Smooth muscle cell (in vitro differentiated cells): ENCODE results near the gene KRT36. TPM values are rescaled to one million over a fixed set of nuclear protein-coding genes. Genes with fewer than 3 reads are reported as not detected.

ENCODE experiments used
- DNase-seq: peaks from one replicate; lab custom pipeline; 2025; ENCODE audit not compliant: unreplicated experiment; lab: John Stamatoyannopoulos, UW
- H2AFZ ChIP-seq: fragments of 200-600 bp; sonication (generic); 2 replicates; pipeline ENCODE4 v1.6.0; 2016; ENCODE audit warnings: antibody characterized with exemption, low read depth, mild to moderate bottlenecking
- H3F3A ChIP-seq: fragments of 200-600 bp; sonication (generic); 2 replicates; pipeline ENCODE4 v1.6.0; 2017; ENCODE audit warnings: antibody characterized with exemption, low read depth
- H3K27ac ChIP-seq: fragments of 200-600 bp; sonication (generic); 2 replicates; pipeline ENCODE4 v1.5.1; 2016; ENCODE audit warnings: low read depth, mild to moderate bottlenecking
- H3K27me3 ChIP-seq: fragments of 200-600 bp; sonication (generic); 2 replicates; pipeline ENCODE4 v1.6.1; 2016; ENCODE audit warnings: low read depth, mild to moderate bottlenecking
- H3K36me3 ChIP-seq: fragments of 200-600 bp; sonication (generic); 2 replicates; pipeline ENCODE4 v1.5.1; 2016; ENCODE audit warnings: low read depth
- H3K4me1 ChIP-seq: fragments of 200-600 bp; sonication (generic); 2 replicates; pipeline ENCODE4 v1.5.1; 2016; ENCODE audit warnings: low read depth
- H3K4me2 ChIP-seq: fragments of 200-600 bp; sonication (generic); 2 replicates; pipeline ENCODE4 v1.6.0; 2016; ENCODE audit warnings: mild to moderate bottlenecking
- H3K4me3 ChIP-seq: fragments of 200-600 bp; sonication (generic); 2 replicates; pipeline ENCODE4 v1.5.1; 2016; ENCODE audit warnings: mild to moderate bottlenecking
- H3K79me2 ChIP-seq: fragments of 200-600 bp; sonication (generic); 2 replicates; pipeline ENCODE4 v1.6.0; 2016; ENCODE audit warnings: low read depth, mild to moderate bottlenecking
- H3K9ac ChIP-seq: fragments of 200-600 bp; sonication (generic); 2 replicates; pipeline ENCODE4 v1.6.0; 2016; ENCODE audit warnings: low read depth
- H3K9me3 ChIP-seq: fragments of 200-600 bp; sonication (generic); replicated peaks from 2 replicates; pipeline ENCODE4 v1.5.1; 2016; ENCODE audit warnings: low read depth
- H4K20me1 ChIP-seq: fragments of 200-600 bp; sonication (generic); 2 replicates; pipeline ENCODE4 v1.6.0; 2016; ENCODE audit warnings: low read depth
- WGBS: methylation state at CpG from one replicate; pipeline ENCODE4 v1.1.7; 2016; ENCODE audit warnings: low lambda C conversion rate; 5-methylcytosine and 5-hydroxymethylcytosine counted together
- polyA plus RNA-seq: library from polyadenylated mRNA; unstranded; fragments of >200 nt; fragmentation: Nextera tagmentation; extraction: Ambion mirVana; gene quantifications from 2 replicates; pipeline ENCODE4 v1.2.1, GENCODE V29; 2016
- total RNA-seq: library from RNA; depleted of rRNA; stranded (reverse); fragments of >200 nt; gene quantifications from 2 replicates; pipeline ENCODE4 v1.2.3, GENCODE V29; 2014
- TF ChIP-seq, protein P1 (sequence below): fragments of 200-600 bp; sonication (generic); IDR thresholded peaks from 2 replicates; pipeline ENCODE4 v1.5.1; 2017; ENCODE audit warnings: borderline replicate concordance, mild to moderate bottlenecking, antibody characterized with exemption; ENCODE audit not compliant: insufficient read depth, poor library complexity, severe bottlenecking

The KRT36 gene
- total and polyA plus RNA-seq, 2 experiments from 2014 or later: 0.09 TPM; not detected in 1

DNA sequence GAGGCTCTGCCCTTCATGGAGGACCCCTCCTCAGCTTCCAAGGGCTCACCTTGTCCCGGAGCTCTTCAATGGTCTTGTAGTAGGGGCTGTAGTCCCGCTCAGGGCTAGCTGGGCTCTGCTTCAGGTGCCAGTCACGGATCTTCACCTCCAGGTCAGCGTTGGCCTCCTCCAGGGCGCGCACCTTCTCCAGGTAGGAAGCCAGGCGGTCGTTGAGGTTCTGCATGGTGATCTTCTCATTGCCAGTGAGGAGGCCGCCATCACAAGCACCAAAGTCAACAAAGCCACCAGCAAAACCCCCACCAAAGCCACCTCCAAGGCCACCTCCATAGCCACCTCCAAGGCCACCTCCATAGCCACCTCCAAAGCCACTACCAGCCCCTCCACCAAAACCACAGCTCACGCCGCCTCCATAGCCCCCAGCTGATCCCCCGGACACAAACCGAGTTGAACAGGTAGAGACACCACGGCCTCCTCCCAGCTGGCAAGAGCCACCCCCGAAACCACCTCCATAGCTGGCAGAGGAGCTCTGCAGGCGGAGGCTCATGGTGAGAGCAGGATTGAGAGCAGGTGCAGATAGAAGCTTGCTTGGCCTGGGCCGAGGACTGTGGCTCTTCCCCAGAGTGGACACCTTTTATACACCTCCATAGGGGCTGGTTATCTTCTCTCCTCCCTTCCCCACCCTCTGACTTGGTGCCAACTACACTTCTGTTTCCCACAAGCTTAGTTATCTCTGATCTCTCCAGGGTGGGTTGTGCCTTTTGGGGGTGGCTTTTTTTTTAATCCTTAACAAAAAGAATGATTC is 15.5 kb upstream of the KRT36 start, which contains the start of gene KRT13:
KRT13 (minus strand) TSS at position 606 of the 802 bp plus-strand sequence; CDS start at position 544, 62 bp downstream.
- no peaks in the 10 kb centered on the region for H3K4me1 ChIP-seq
- H3F3A ChIP-seq: no peaks in the 10 kb centered on the region
- H2AFZ ChIP-seq: no peak within 1 kb of the TSS
- no peak within 1 kb of the TSS for H3K27ac ChIP-seq
- H3K4me2 ChIP-seq: no peak within 1 kb of the TSS
- TF ChIP-seq, protein P1, sequence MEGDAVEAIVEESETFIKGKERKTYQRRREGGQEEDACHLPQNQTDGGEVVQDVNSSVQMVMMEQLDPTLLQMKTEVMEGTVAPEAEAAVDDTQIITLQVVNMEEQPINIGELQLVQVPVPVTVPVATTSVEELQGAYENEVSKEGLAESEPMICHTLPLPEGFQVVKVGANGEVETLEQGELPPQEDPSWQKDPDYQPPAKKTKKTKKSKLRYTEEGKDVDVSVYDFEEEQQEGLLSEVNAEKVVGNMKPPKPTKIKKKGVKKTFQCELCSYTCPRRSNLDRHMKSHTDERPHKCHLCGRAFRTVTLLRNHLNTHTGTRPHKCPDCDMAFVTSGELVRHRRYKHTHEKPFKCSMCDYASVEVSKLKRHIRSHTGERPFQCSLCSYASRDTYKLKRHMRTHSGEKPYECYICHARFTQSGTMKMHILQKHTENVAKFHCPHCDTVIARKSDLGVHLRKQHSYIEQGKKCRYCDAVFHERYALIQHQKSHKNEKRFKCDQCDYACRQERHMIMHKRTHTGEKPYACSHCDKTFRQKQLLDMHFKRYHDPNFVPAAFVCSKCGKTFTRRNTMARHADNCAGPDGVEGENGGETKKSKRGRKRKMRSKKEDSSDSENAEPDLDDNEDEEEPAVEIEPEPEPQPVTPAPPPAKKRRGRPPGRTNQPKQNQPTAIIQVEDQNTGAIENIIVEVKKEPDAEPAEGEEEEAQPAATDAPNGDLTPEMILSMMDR: no peak
- no peak within 1 kb of the TSS for H3K4me3 ChIP-seq
- H3K79me2 ChIP-seq: no peaks in the 10 kb centered on the region
- no peak for DNase-seq
- no peaks in the 10 kb centered on the region for H4K20me1 ChIP-seq
- no peaks in the 10 kb centered on the region for H3K9me3 ChIP-seq
- 91% methylated on average over 17 of the region's 17 CpGs for WGBS
- H3K27me3 ChIP-seq: no peaks in the 10 kb centered on the region
- H3K9ac ChIP-seq: no peak within 1 kb of the TSS
- H3K36me3 ChIP-seq: no peaks in the 10 kb centered on the region

DNA sequence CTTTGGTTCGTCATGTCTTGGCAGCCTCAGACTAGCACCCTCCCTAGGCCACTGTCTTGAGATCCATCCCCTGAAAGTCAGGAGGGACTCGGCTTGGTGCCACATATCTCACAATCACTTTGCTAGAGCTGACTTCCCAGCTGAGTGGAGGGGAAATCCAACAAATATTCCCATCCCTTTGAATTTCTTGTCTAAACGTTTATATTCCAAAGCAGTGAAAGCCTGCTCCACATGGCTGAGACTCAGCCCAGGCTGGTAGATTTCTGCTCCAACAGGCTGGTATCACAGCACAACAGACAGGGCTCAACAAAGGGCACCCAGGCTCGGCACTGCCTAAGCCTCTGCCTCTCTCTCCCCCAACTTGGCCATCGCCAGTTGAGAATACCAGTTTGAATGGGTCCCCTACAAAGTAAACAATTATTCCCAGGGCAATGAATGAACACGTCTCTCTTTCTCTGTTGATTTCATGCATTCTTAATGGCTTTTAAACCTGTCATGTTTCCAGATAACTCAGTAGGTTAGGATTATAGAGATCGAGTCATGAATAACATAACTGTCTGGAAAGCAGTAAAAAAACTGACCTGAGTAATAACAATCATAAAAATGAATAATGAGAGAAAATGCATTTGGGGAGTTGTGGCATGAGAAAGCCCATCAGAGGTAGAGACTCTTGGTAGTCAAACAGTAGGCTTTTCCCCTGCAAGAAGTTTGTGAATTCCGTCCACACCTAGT is 14.7 kb upstream of the KRT36 start:
- Histone ChIP-seq H3K9me3 (no peaks in the 10 kb centered on the region), H3K4me1 (no peaks in the 10 kb centered on the region), H4K20me1 (no peaks in the 10 kb centered on the region), H3F3A (no peaks in the 10 kb centered on the region), H2AFZ (no peak overlapping the region), H3K27ac (no peak overlapping the region), H3K9ac (no peak overlapping the region), H3K36me3 (no peaks in the 10 kb centered on the region), H3K27me3 (no peaks in the 10 kb centered on the region), H3K4me2 (no peak overlapping the region), H3K4me3 (no peak overlapping the region), H3K79me2 (no peaks in the 10 kb centered on the region)
- DNase-seq: no peak
- TF ChIP-seq, protein P1: no peak
- 73% methylated on average over 8 of the region's 8 CpGs for WGBS

DNA sequence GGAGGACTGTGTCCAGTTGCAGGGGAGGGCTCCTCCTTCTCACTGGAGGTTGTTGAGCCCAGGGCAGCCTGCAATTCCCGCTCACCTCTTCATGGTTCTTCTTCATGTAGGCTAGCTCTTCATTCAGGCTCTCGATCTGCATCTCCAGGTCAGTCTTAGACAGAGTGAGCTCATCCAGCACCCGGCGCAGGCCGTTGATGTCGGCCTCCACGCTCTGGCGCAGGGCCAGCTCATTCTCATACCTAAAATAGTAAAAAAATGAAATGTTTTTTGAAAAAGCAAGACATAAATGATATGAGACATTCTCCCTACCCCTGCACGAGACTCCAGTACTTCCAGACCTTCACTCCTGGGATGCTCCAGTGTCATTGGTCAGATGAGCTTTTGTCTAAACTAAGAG is 13.5 kb upstream of the KRT36 start:
- Histone ChIP-seq H4K20me1 (no peaks in the 10 kb centered on the region), H3K36me3 (no peaks in the 10 kb centered on the region), H3K27me3 (no peaks in the 10 kb centered on the region), H3K27ac (no peak overlapping the region), H3K4me2 (no peak overlapping the region), H3F3A (no peaks in the 10 kb centered on the region), H2AFZ (no peak overlapping the region), H3K4me1 (no peaks in the 10 kb centered on the region), H3K9me3 (no peaks in the 10 kb centered on the region), H3K9ac (no peak overlapping the region), H3K79me2 (no peaks in the 10 kb centered on the region), H3K4me3 (no peak overlapping the region)
- 98% methylated on average over 9 of the region's 9 CpGs for WGBS
- TF ChIP-seq, protein P1: no peak
- DNase-seq: no peak
